ENCODE measurements around the gene GTPBP6.

- TF ChIP-seq CTCF (IDR thresholded peaks at IDR 0.05 in 8 of 11, conservative IDR thresholded peaks at IDR 0.05 in 3 of 11): no peak
- peak in 1 of 3 donors; percentile 50 for TF ChIP-seq POLR2AphosphoS5 (IDR thresholded peaks at IDR 0.05)
- no peak for TF ChIP-seq POLR2A (IDR thresholded peaks at IDR 0.05)
Measured at GRCh38 chrX:357693-358471, 39.3 kb upstream of the GTPBP6 start.

All from spleen (tissue), 7 donors.